NCI-H1417 (cell line): Measurements from ENCODE around the gene DNAJC30.
A peak's percentile ranks its signal among the peaks of the same experiment; 100 is the strongest.
"Not testable (repeated sequence)": the region's sequence is repeated elsewhere in the genome, so short reads cannot be mapped to it uniquely, and the experiment has no call there.

ENCODE experiments used
- DNase-seq, 3 experiments: peaks; one replicate each; lab custom pipeline; 2025; lab: John Stamatoyannopoulos, UW

Gene DNAJC30

GRCh38 chr7:73683056-73683787, at the start of gene DNAJC30, which contains the start of gene BUD23:
DNAJC30 (minus strand) TSS chr7:73683453; CDS start chr7:73683423, 30 bp downstream.
BUD23 (plus strand) TSS chr7:73683597; CDS start chr7:73683626, 29 bp downstream.
- peak; percentile 96 to 98 (median 97) for DNase-seq

- no peak for DNase-seq
Observed at GRCh38 chr7:73732397-73732796, 49.1 kb upstream of the DNAJC30 start.

- no peak for DNase-seq
Observed at GRCh38 chr7:73730485-73730884, 47.2 kb upstream of the DNAJC30 start.

DNA sequence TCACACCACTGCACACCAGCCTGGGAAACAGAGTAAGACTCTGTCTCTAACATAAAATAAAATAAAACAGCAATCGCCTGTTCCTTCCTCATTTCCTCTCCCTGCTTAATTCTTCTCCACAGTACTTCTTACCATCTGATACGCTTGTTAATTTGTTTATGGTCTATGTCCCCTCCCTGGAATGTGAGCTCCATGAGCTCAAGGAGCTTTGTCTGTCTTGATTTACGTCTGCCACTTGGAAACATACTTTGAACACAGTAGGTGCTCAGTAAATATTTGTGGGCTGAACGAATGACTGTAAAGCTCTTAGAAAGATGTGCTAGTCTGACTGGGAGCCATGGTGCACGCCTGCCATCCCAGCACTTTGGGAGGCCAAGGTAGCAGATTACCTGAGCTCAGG, 45.3 kb upstream of the DNAJC30 start:
- no peak for DNase-seq

DNA sequence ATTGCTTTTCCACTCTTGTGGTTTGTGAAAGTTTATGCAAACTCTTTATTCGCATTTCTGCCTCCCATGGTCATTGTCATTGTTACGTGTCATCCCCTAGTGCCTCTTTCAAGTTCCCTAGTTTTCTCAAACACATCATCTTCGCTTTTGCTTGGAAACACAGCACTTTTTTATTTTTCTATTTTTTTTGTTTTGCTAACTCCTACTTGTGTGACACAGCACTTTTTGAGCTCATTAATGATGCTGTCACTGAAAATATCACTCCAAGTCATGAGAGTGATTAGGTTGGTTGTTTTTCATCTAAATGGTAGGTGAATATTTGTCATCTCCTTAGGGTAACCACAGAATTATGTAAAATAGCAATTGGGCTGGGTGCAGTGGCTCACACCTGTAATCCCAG, 44.7 kb upstream of the DNAJC30 start:
- DNase-seq, result no peak

GRCh38 chr7:73726083-73726466, 42.8 kb upstream of the DNAJC30 start:
- no peak for DNase-seq

- DNase-seq, result no peak
Observed at GRCh38 chr7:73723813-73724212, 40.6 kb upstream of the DNAJC30 start.

GRCh38 chr7:73722785-73723184, 39.5 kb upstream of the DNAJC30 start:
- DNase-seq, result no peak

DNA sequence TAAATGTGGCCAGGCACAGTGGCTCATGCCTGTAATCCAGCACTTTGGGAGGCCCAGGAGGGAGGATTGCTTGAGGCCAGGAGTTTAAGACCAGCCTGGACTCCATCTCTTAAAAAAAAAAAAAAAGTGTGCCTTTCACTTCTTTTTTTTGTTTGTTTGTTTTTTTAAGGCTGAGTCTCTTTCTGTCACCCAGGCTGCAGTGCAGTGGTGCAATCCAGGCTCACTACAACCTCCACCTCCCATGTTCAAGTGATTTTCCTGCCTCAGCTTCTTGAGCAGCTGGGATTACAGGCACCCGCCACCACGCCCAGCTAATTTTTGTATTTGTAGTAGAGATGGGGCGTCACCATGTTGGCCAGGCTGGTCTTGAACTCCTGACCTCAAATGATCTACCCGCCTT, 38.9 kb upstream of the DNAJC30 start:
- not testable (repeated sequence) for DNase-seq

GRCh38 chr7:73721377-73721817, 38.1 kb upstream of the DNAJC30 start:
- DNase-seq, result no peak

DNA sequence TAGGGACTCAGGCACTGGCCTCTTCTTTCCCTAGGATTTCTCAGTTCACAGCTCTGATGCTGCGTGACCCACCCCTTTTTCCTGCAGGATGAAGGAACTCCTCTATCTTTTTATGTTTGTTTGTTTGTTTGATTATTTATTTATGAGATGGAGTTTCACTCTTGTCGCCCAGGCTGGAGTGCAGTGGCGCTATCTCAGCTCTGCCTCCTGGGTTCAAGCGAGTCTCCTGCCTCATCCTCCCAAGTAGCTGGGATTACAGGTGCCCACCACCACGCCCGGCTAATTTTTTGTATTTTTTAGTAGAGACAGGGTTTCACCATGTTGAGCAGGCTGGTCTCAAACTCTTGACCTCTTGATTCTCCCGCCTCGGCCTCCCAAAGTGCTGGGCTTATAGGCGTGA, 37.2 kb upstream of the DNAJC30 start:
- not testable (repeated sequence) for DNase-seq

DNA sequence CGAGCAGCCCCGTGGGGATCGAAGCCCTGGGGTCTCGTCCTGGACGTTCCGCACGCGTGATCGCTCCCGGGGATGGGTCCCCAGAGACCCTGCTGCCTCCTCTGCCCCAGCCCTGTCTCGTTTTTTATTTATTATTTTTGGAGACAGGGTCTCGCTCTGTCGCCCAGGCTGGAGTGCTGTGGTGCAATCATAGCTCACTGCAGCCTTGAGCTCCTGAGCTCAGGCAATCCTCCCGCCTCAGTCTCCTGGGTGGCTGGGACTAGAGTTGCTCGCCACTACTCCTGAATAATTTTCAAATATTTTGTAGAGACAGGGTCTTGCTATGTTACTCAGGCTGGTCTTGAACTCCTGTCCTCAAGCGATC, 36.5 kb upstream of the DNAJC30 start:
- DNase-seq, result peak in 1 of 3 experiments; percentile 63

DNA sequence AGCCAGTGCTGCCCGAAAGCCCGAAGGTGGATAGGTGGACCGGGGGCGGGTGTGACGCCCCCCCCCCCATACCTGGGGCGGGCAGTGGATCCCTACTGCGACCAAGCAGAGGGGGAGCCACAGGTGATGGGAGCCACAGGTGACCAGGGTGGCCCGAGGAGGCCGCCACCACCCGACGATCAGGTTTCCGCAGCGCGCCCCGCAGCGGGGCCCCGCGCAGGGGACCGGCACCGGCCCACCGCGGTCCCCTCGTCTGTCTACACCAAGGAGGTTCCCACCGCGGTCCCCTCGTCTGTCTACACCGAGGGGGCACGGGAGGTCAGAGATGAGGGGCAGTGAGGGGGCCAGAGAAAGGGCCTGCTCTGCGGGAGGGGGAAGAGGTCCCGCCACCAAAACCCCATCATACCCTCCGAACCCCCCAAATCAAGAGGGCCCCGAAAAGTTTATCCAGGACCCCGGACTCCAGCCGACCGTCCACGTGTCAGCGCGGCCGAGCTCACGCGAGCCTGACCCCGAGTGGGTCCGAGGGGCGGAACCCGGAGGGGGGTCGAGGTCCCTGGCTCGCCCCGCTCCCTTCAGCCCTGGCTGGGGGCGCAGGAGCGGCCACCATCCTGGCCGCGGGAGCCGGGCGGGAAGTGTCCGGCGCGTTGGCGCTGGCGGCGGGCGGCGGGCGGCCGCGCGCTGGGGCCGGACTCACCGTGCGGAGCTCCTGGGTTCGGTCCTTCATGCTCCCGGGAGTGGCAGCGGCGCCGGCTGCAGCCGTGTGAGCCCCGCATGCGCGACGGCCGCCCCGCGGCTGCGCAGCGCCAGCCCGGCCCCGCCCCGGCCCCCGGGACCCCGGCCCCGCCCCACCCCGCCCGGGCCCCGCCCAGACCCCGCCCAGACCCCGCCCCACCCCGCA, 35.9 kb upstream of the DNAJC30 start, which contains the start of gene STX1A:
Gene STX1A (minus strand): TSS at position 765 of the 901 bp plus-strand sequence. CDS start 38 bp downstream, at position 727.
- peak; percentile 81 to 83 (median 81) for DNase-seq

DNA sequence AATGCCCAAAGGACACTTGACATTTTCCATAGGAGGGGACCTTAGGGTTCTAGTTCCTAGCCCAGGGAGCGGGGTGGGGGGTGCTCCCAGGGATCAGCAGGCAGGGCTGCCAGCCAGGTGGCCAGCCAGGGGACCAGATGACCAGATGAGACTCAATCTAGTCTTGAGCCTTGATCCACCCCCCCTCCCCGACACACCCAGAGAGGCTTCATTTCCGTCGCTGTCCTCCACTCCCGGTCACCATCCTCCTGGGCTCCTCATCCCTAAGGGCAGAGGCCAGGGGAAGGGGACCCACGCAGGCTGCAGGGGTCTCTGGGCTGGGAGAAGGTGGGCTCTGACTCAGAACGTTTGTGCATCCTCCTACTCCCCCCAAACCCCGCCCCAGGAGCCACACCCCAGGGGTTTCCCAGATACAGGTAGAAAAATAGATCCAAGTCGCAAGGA, 35.2 kb upstream of the DNAJC30 start:
- DNase-seq, result no peak

GRCh38 chr7:73717991-73718405, 34.7 kb upstream of the DNAJC30 start:
- no peak for DNase-seq

DNA sequence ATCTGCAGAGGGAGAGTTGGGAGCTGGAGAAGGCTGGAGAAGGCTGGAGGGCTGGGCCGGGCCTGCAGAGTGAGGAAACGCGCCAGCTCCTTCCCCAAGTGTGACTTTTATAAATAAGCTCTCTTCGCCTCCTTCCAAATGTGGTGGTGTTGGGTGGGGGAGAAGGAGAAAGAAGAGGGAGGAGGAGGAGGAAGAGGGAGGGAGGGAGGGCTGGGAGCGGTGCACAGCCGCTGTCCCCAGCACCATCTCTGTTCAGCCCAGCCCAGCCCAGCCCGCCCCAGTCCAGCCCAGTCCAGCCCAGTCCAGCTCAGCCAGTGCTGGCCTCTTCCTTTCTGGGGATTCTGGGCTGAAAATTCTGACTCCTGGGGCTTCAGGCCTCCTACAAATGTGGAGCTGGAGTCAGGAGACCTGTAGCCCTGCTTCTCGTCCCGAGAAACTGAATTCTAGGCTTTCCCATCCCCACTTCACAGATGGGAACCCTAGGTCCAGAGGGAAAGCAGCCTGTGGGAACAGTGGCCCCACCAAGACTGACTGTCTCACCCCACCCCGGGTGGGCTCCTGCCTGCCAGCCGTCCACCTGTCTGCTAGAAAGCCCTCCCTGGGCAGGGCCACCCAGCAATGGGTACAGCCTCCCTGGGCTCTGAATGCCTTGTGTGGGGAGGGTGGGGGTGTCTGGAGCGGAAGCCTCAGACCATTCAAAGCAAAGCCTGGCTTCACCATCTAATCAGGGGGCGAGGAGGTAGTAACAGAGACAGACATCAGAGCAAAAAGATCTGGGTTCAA, 34.0 kb upstream of the DNAJC30 start:
- DNase-seq, result no peak

DNA sequence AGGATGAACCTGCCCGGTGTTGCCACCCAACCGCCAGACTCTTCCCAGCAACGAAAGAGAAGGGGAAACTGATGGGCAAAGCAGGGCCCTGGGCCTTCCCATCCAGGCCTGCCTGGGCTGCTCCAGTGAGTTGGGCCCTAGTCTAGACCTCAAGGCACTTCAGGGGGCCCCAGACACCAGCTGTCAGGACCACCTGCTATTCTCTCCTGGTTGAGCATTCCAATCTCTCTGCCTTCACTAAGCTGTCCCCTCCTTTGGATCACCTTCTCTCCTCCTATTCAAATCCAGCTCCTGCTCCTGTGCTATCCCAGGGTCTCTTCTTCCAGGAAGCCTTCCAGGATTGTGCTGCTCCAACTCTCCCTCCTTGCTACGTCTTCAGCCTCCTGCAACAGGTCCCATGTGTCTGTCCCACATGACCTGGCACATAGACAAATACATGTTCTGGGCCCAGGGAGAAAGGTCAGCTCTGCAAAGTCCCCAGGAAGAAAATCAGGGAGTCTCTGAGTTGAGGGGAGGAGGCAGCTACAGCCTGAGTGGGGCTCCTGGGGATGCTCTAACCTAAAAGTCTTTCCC, 33.2 kb upstream of the DNAJC30 start:
- DNase-seq, result no peak

GRCh38 chr7:73715648-73716317, 32.5 kb upstream of the DNAJC30 start:
- DNase-seq, result peak; percentile 75 to 90 (median 77)

DNA sequence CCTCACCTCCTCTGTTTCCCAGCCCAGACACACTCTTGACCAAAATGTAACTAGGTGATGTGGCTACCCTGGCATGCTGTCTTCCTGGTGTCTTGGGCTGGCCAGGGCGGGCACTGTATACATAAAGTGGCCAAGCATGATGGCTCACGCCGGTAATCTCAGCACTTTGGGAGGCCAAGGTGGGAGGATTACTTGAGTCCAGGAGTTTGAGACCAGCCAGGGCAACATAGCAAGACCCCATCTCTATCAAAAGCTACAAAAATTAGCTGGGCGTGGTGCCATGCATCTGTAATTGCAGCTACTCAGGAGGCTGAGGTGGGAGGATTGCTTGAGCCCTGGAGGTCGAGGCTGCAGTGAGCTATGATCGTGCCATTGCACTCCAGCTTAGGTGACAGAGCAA, 30.1 kb upstream of the DNAJC30 start:
- not testable (repeated sequence) for DNase-seq

GRCh38 chr7:73712773-73713172, 29.5 kb upstream of the DNAJC30 start:
- no peak for DNase-seq

DNA sequence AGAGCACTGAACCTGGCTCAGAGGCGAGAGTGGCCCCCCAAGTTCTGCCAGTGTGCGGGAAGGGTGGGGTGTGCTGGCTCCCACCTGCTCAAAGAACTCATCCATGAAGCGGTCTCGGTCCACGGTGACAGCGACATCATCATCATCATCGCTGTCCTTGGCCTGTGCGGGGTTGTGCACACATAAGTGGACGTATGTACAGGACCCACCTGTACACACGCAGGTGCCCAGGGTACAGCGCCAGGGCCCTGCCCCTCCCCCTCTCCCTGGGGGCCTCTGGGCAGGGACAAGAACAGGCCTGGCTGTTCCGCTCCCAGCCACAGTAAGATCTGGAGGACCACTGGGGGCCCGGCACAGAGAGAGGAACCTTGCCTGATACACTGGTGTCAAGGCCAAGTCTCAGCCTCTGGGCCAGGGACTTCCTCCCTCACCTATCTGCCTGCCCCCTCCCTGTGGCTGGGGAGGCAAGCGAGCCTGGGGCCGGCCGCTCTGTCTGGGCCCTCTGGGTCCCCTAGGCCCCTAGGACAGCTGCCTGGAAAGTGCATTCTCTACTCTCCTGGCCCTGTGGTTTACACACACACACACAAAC, 25.8 kb upstream of the DNAJC30 start:
- no peak for DNase-seq
